ENCODE results near the gene BRICD5. TPM values are rescaled to one million over a fixed set of nuclear protein-coding genes. Genes with fewer than 3 reads are reported as not detected.

The BRICD5 gene
- total and polyA plus RNA-seq, 2 experiments from 2014 or later: 0.56 to 2.9 TPM

DNA sequence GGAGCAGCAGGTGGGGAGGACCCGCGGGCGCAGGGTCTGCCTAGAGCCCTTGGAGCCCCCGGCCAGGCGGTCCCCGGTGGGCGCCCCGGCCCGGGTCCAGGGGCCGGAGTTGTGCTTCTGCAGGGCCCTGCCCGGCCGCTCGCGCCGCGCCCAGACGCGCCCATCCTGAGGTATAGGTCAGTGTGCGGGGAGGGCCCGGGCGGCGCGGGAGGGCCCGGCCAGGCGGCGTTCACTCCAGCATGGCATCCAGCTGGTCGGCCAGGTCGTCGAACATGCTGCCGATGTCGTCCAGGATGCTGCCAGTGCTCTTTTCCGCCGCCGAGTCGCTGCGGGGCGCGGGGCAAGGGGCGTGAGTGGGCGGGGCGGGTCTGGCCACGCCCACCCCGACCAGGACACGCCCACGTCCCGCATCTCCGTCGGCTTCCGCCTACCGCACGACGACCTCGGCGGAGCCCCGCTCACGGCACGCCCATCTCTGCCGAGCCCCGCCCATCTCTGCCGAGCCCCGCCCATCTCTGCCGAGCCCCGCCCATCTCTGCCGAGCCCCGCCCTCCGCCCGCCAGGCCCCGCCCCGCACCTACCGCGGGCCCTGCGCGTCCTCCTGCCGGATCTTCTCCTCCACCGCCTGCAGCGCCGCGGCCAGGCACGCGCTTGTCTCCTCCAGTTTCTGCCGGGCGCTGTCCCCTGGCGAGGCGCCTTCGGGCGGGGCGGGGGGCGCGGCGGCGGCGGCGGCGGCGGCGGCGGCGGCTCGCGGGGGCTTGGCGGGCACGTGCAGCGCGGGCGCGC is 32.1 kb downstream of the BRICD5 start:
- no peak overlapping the region for H3K4me2 ChIP-seq (ENCODE audit: unreplicated experiment)
- no peaks in the 10 kb centered on the region for H4K20me1 ChIP-seq (ENCODE audit: insufficient read depth)
- TF ChIP-seq EZH2 (IDR thresholded peaks at IDR 0.05; ENCODE audit: insufficient read depth, poor library complexity, severe bottlenecking) (no peak), EZH2phosphoT487 (IDR thresholded peaks at IDR 0.05; ENCODE audit: insufficient read depth, low read depth) (no peak)
- H3K27me3 ChIP-seq (replicated peaks; ENCODE audit: insufficient read depth): no peaks in the 10 kb centered on the region
- no peaks in the 10 kb centered on the region; the same call in 1 of the 2 replicates for H3K36me3 ChIP-seq (ENCODE audit: low read depth)
- H3K9me2 ChIP-seq (ENCODE audit: insufficient read depth): no peaks in the 10 kb centered on the region
- in situ Hi-C loops (cut with MboI): no loop called here
- H2AFZ ChIP-seq: no peak overlapping the region
- H3K27ac ChIP-seq: no peak overlapping the region
- no peak overlapping the region for H3K9ac ChIP-seq
- H3K4me3 ChIP-seq: no peak overlapping the region
- no peaks in the 10 kb centered on the region for H3F3A ChIP-seq (ENCODE audit: insufficient read depth)
- no peaks in the 10 kb centered on the region for H3K4me1 ChIP-seq (ENCODE audit: insufficient read depth)
- no peaks in the 10 kb centered on the region for H3K79me2 ChIP-seq (ENCODE audit: insufficient read depth)
- peak; percentile 55 for DNase-seq
- 37 to 43% methylated on average over 35 to 106 of the region's 106 CpGs for WGBS, 2 experiments (ENCODE audit: low coverage in 1 of 2, low lambda C conversion rate in 2 of 2, missing lambda C conversion rate in 2 of 2)
- H3K9me3 ChIP-seq (ENCODE audit: low read depth): no peaks in the 10 kb centered on the region

GRCh38 chr16:2177561-2177960 is 33.1 kb downstream of the BRICD5 start:
- Histone ChIP-seq H3K4me2 (ENCODE audit: unreplicated experiment) (no peak overlapping the region), H3K27ac (no peak overlapping the region), H3K4me3 (no peak overlapping the region), H3F3A (ENCODE audit: insufficient read depth) (no peaks in the 10 kb centered on the region), H4K20me1 (ENCODE audit: insufficient read depth) (no peaks in the 10 kb centered on the region), H3K36me3 (ENCODE audit: low read depth) (no peaks in the 10 kb centered on the region; the same call in 1 of the 2 replicates), H3K79me2 (ENCODE audit: insufficient read depth) (no peaks in the 10 kb centered on the region), H2AFZ (no peak overlapping the region), H3K4me1 (ENCODE audit: insufficient read depth) (no peaks in the 10 kb centered on the region), H3K9me2 (ENCODE audit: insufficient read depth) (no peaks in the 10 kb centered on the region), H3K9ac (no peak overlapping the region), H3K27me3 (replicated peaks; ENCODE audit: insufficient read depth) (no peaks in the 10 kb centered on the region), H3K9me3 (ENCODE audit: low read depth) (no peaks in the 10 kb centered on the region)
- WGBS, 2 experiments (ENCODE audit: low coverage in 1 of 2, low lambda C conversion rate in 2 of 2, missing lambda C conversion rate in 2 of 2): 87 to 95% methylated on average over 9 to 18 of the region's 20 CpGs
- no peak for TF ChIP-seq EZH2 (IDR thresholded peaks at IDR 0.05; ENCODE audit: insufficient read depth, poor library complexity, severe bottlenecking)
- no peak for TF ChIP-seq EZH2phosphoT487 (IDR thresholded peaks at IDR 0.05; ENCODE audit: insufficient read depth, low read depth)
- in situ Hi-C loops (cut with MboI): no loop called here
- DNase-seq: no peak

- in situ Hi-C loops (cut with MboI): no loop called here
Measured at GRCh38 chr16:2177101-2177500, 33.6 kb downstream of the BRICD5 start.

DNA sequence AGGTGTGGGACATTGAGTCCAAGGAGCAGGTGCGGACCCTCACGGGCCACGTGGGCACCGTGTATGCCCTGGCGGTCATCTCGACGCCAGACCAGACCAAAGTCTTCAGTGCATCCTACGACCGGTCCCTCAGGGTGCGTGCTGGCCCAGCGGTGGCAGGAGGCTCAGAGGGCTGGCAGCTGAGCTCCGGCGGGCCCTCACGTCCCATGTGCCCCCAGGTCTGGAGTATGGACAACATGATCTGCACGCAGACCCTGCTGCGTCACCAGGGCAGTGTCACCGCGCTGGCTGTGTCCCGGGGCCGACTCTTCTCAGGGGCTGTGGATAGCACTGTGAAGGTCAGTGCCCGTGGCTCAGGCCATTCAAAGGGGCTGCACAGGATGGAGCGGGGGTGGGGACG is 34.6 kb downstream of the BRICD5 start:
- no peak overlapping the region for H3K9ac ChIP-seq
- WGBS, 2 experiments (ENCODE audit: low coverage in 1 of 2, low lambda C conversion rate in 2 of 2, missing lambda C conversion rate in 2 of 2): 95% methylated on average over 22 to 23 of the region's 23 CpGs
- no peaks in the 10 kb centered on the region; the same call in 1 of the 2 replicates for H3K36me3 ChIP-seq (ENCODE audit: low read depth)
- no peak overlapping the region for H3K27ac ChIP-seq
- no peak overlapping the region for H2AFZ ChIP-seq
- no peaks in the 10 kb centered on the region for H4K20me1 ChIP-seq (ENCODE audit: insufficient read depth)
- no peaks in the 10 kb centered on the region for H3K27me3 ChIP-seq (replicated peaks; ENCODE audit: insufficient read depth)
- no peaks in the 10 kb centered on the region for H3F3A ChIP-seq (ENCODE audit: insufficient read depth)
- in situ Hi-C loops (cut with MboI): no loop called here
- no peaks in the 10 kb centered on the region for H3K9me2 ChIP-seq (ENCODE audit: insufficient read depth)
- H3K79me2 ChIP-seq (ENCODE audit: insufficient read depth): no peaks in the 10 kb centered on the region
- no peak overlapping the region for H3K4me3 ChIP-seq
- no peak for DNase-seq
- H3K4me2 ChIP-seq (ENCODE audit: unreplicated experiment): no peak overlapping the region
- no peaks in the 10 kb centered on the region for H3K9me3 ChIP-seq (ENCODE audit: low read depth)
- TF ChIP-seq EZH2phosphoT487 (IDR thresholded peaks at IDR 0.05; ENCODE audit: insufficient read depth, low read depth) (no peak), EZH2 (IDR thresholded peaks at IDR 0.05; ENCODE audit: insufficient read depth, poor library complexity, severe bottlenecking) (no peak)
- no peaks in the 10 kb centered on the region for H3K4me1 ChIP-seq (ENCODE audit: insufficient read depth)

More at GRCh38 chr16:2177101-2177500, 33.6 kb downstream of the BRICD5 start:
- 88 to 89% methylated on average over 18 of the region's 18 CpGs for WGBS, 2 experiments (ENCODE audit: low coverage in 1 of 2, low lambda C conversion rate in 2 of 2, missing lambda C conversion rate in 2 of 2)
- Histone ChIP-seq H4K20me1 (ENCODE audit: insufficient read depth) (no peaks in the 10 kb centered on the region), H3K79me2 (ENCODE audit: insufficient read depth) (no peaks in the 10 kb centered on the region), H2AFZ (no peak overlapping the region), H3K27ac (no peak overlapping the region), H3K27me3 (replicated peaks; ENCODE audit: insufficient read depth) (no peaks in the 10 kb centered on the region), H3K4me2 (ENCODE audit: unreplicated experiment) (no peak overlapping the region), H3K4me3 (no peak overlapping the region), H3K4me1 (ENCODE audit: insufficient read depth) (no peaks in the 10 kb centered on the region), H3K36me3 (ENCODE audit: low read depth) (no peaks in the 10 kb centered on the region; the same call in 1 of the 2 replicates), H3K9ac (no peak overlapping the region), H3K9me2 (ENCODE audit: insufficient read depth) (no peaks in the 10 kb centered on the region), H3F3A (ENCODE audit: insufficient read depth) (no peaks in the 10 kb centered on the region), H3K9me3 (ENCODE audit: low read depth) (no peaks in the 10 kb centered on the region)
- DNase-seq: no peak
- TF ChIP-seq EZH2phosphoT487 (IDR thresholded peaks at IDR 0.05; ENCODE audit: insufficient read depth, low read depth) (no peak), EZH2 (IDR thresholded peaks at IDR 0.05; ENCODE audit: insufficient read depth, poor library complexity, severe bottlenecking) (no peak)
